Activated T-cell treated with anti-CD3 and anti-CD28 coated beads for 1 hour (primary cell): ENCODE measurements around the gene SCMH1.
"Not testable (repeated sequence)": the region's sequence is repeated elsewhere in the genome, so short reads cannot be mapped to it uniquely, and the experiment has no call there.

ENCODE experiments used
- DNase-seq: peaks from one replicate; pipeline ENCODE4 v3.0.0-alpha.2; 2020; ENCODE audit warnings: low read depth

Gene SCMH1

DNA sequence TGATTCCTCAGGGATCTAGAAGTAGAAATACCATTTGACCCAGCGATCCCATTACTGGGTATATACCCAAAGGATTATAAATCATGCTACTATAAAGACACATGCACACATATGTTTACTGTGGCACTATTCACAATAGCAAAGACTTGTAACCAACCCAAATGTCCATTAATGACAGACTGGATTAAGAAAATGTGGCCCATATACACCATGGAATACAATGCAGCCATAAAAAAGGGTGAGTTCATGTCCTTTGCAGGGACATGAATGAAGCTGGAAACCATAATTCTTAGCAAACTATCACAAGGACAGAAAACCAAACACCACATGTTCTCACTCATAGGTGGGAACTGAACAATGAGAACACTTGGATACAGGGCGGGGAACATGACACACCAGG lies 30.5 kb downstream of the SCMH1 start:
- DNase-seq = not testable (repeated sequence)

DNA sequence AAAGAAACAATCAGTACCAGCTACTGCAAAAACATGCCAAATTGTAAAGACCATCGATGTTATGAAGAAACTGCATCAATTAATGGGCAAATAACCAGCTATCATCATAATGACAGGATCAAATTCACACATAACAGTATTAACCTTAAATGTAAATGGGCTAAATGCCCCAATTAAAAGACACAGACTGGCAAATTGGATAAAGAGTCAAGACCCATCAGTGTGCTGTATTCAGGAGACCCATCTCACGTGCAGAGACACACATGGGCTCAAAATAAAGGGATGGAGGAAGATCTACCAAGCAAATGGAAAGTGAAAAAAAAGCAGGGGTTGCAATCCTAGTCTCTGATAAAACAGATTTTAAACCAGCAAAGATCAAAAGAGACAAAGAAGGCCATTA lies 35.1 kb downstream of the SCMH1 start:
- not testable (repeated sequence) for DNase-seq

DNA sequence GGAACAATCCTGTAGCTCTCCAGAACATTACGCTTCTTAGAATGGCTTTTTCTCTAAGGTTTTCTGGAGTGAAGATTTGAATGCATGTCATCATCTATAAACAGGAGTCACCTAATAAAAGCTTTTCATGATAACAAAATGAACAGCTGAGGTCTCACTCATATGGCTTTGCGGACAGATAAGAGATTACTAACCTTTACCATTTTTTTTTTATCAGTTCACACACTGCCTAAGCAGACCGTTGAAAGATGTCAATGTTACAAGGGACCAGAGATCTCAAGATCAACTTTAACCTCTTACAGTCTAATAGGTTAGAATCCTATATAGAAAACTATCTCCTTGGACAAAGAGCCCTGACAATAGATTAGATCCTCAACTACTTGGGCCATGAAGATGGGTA lies 41.4 kb downstream of the SCMH1 start:
- no peak for DNase-seq

DNA sequence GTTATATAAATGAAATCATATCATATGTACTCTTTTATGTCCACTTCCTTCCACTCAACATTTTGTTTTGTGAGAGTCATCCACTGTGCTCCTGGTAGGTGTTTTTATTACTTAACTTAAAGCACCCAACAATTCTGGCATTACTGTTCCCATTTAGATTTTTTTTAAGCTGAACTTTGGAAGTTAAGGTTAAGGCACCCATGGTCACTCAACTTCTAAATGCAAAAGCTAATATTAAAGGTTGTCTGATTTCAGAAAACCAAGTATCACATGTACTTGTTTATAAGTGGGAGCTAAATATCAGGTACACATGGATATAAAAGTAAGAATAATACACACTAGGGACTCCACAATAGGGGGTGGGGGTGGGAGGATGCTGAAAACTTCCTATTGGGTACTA lies 42.7 kb downstream of the SCMH1 start:
- DNase-seq = no peak

DNA sequence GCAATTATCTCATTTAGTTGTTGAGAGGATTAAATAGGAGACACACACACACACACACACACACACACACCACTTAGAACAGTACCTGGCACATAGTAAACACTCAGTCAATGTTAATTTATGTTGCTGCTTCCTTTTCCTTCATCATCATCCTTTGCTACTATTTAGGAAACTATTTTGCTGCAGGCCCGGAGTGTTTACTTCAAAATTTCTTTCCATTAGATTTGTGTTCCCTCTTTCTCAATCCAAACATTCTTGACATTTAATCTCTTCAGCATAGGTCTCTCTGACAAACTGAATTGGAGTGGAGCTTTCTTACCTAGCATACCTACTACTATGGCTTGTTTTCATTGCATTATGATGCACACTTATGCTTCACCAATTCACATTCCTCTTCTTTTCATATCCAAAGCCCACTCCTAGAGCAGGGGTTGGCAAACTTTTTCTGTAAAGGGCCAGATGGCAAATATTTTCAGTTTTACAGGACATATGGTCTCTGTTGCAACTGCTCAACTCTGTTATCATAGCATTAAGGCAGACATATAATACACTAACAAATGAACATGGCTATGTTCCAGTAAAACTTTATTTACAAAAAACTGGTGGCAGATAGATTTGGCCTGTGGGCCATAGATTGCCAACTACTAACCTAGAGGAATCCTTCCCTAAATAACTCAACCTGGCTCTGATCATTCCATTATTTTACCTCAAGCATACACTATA lies 49.5 kb downstream of the SCMH1 start:
- DNase-seq = no peak

DNA sequence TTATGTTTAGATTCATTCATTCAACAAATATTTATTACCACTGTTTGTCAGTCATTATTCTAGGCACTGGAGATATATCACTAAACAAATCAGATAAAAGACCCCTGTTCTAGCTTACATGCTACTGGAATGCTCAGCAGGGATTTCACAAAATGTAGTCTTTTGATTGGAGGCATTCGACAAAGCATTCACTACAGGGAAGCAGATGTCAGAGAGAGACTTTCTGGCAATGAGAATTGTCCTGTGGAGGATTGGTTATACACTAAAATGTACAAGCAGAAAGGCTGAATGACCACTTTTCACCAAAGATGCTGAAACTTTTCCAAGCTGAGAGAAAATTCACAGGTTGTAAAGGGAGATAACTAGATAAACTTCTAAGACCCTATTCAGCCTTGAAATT lies 57.7 kb downstream of the SCMH1 start:
- no peak for DNase-seq

DNA sequence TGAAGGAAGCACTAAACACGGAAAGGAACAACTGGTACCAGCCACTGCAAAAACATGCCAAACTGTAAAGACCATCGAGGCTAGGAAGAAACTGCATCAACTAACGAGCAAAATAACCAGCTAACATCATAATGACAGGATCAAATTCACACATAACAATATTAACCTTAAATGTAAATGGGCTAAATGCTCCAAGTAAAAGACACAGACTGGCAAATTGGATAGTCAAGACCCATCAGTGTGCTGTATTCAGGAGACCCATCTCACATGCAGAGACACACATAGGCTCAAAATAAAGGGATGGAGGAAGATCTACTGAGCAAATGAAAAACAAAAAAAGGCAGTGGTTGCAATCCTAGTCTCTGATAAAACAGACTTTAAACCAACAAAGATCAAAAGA lies 63.9 kb downstream of the SCMH1 start:
- not testable (repeated sequence) for DNase-seq

DNA sequence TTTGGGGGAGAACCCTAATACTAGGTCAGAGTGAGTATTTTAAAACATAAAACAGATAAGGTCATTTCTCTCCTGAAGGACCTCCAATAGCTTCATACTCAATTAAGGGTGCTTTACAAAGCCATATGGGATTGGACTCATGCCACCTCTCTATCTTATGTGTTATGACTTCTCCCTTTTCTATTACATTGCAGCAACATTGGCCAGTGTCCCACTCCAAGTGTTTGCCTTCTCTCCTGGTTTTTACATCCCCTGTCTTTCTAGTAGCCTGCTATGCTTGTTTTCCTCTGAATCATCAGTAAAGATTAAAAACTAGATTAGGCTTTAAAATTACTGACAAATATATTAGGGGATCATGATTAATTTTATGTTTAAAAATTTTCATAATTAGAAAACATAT lies 66.6 kb downstream of the SCMH1 start:
- DNase-seq = no peak

DNA sequence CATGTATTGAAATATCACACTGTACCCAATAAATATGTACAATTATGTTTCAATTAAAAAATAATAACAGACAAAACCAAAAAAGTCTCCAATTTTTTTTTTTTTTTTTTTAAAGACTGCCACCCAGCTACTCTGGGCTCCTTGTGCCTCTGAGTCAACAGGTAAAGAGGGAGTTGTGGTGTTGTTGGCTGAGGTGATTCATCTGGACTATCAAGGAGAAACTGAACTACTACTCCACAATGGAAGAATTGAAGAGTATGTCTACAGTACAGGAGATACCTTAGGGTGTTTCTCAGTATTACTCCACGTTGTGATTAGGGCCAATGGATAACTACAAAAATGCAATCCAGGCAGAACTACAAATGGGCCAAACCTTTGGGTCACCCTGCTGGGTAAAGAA lies 67.9 kb downstream of the SCMH1 start:
- no peak for DNase-seq

DNA sequence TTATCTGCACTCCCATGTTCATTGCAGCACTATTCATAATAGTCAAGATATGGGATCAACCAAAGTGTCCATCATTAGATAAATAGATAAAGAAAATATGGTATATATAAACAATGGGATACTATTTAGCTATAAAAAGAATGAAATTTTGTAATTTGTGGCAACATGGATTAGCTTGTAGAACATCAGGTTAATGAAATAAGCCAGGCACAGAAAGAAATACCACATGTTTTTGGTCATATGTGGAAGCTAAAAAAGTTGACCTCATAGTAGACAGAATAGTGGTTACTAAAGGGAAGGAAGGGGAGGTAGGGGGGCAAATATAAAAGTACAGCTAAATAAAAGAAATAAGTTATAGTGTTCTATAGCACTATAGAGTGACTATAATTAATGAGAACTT lies 68.5 kb downstream of the SCMH1 start:
- DNase-seq = no peak

DNA sequence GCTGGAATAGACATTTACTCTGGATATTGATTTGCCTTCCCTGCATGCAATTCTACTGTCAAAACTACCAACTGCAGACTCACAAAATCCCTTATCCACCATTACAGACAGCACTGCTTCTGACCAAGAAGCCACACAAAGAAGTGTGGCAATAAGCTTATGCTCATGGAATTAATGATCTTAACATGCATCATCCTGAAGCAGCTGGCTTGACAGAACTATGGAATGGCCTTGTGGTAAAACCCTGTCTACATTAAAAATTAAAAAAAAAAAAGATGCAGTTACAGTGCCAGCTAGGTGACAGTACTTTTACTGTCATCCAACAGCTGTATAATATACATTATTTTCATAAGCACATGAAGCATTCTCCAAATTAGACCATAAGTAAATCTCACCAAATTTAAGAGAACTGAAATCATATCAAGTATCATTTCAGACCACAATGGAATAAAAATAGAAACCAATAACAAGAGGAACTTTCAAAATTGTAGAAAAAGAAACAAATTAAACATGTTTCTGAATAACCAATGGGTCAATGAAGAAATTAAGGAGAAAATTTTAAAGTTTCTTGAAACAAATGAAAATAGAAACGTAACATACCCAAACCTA lies 70.7 kb downstream of the SCMH1 start:
- no peak for DNase-seq

DNA sequence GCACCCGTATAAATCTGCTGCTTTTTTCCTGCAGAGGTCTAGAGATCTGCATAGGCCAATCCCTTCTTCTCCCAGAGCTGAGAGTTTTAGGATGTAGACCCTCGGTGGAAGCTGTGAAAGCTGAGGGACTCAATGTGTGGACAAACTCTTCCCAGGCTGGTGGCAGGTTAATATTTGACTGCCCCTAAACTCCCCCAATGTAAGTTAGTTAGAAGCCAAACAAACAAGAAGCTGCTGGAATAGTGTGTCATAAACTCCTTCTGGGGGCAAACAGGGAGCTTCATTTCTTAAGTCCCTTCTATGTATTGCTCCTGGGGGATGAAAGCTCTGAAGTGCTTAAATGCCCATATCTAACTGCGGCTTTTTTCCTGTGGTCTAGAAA lies 72.3 kb downstream of the SCMH1 start:
- DNase-seq = no peak

DNA sequence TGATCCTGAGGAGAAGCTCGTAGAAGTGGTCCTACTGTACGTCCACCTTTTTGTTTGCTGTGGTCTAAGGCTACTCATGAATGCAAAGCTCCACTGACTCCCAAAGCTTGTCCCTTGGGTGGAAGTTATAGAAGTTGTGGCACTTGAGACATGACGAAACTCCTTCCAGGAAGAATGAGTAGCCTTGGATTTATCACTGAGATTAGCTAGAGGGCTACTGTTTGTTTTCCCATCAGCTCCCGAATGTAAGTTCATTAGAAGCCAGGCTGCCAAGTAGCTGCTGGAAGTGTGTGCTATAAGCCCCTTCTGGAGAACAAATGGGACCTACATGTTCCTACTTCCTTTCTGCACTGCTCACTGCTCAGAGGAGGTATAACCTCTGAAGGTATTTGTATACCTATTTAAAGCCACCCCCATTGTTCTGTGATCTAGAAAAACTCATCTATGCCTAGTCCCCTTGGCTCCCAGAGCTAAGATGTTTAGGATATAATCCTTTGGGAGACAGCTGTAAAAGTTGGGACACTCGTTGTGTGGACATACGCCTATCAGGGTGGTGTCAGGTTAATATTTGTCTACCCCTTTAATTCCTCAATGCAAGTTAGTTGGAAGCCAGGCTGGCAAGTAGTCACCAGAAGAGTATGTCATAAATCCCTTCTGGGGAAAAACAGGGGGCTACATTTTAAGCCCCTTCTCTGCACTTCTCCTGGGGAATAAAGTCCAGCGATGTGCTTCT lies 72.9 kb downstream of the SCMH1 start:
- DNase-seq = no peak

DNA sequence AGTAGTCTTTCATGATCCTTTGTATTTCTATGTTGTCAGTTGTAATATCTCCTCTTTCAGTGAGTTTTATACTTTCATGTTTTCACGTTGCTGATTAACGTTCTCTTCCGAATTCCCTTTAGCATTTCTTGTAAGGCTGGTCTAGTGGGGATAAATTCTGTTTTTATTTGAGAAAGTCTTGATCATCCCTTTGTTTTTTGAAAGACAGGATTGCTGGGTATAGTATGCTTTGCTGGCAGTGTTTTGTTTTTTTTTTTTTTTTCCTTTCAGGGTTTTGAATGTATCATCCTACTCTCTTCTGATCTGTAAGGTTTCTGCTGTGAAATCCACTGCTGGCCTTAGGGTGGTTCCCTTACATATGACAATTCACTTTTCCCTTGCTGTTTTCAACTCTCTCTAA lies 74.4 kb downstream of the SCMH1 start:
- no peak for DNase-seq

DNA sequence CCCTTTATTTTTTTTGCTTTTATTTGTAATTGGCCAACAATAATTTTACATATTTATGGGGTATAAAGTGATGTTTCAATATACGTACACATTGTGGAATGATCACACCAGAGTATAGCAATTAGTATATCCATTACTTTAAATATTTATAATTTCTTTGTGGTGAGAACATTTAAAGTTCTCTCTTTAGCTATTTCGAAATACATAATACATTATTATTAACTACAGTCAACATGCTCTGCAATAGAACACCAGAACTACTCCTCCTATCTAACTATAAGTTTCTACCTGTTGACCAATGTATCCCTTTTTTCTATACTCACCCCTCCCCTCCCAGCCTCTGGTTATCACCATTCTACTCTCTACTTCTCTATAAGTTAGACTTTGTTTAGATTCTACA lies 77.4 kb downstream of the SCMH1 start:
- no peak for DNase-seq

DNA sequence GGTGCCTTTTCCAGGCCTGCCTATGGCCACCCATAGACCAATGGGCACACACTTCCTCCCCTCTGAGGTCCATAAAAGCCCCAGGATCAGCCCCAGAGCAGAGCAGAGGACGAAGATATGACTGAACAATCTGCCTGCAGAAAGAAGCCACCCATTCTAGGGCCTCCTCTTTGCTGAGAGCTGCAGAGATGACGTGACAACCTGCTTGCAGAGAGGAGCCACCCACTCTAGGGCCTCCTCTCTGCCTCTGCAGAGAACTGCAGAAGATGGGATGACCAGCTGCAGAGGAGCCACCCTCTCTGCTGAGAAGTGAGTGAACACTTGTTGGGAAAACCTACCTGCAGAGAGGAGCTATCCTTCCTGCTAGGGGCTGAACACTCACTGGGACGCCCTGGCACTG lies 79.7 kb downstream of the SCMH1 start:
- no peak for DNase-seq

DNA sequence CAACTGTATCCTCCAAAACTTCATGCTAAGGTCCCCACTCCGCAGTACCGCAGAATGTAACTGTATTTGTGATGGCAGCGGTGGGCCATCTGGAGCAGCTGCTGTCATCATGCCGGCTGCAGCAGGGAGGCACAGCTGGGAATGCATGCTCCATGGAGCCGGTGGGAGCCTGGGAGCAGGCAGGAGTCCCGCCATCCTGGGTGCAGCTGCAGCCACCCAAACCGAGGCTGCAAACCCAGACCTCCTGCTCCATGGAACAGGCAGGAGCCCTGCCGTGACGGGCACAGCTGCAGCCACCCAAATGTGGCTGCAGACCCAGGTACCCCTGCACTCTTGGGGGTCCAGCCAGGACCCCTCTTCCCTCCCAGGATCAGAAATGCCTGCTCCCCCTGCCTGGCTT lies 80.3 kb downstream of the SCMH1 start:
- no peak for DNase-seq

DNA sequence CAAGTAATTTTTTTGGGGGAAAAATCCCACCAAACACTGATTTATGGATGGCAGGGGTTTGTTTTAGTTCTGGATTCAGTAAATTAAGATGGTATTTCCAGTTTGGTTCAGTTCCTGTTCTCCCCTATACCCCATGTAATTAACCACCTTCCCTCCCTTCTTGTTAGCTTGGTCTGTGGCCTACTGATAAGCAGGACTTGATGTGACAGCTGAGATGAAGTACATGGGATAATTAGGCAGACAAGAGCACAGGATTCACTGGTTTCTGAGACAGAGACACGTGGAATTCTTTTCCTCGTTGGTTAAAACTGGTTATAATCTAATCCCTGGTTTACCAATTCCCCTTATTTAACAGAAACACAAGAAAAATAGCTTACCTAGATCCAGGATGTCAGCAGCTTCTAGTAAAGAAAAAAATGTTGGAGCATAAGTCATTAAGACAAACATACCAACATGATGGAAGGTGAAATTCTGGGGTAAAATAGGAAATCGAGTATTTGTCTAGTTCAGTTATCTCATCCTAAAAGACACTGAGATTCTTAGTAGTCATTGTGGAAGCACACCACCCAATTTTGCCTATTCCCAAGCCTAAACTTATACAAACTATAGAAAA lies 81.5 kb downstream of the SCMH1 start:
- DNase-seq = no peak

DNA sequence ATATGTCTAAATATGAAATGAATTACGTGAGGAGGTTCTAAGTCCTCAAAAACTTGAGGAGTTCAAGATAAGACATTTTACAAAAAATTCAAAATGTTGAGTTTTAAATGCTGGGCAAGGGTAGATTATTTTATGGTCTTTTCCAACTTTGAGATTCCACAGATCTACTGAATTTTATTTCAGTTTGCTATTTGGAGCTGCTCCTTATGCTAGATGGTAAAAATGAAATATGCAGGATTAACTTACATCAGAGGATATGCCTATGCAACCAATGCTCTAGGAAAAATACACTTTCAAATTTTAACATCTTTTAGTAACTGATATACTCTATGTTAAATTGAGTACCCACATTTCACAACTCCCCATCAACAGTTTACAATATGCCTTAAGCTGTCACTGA lies 83.1 kb downstream of the SCMH1 start:
- no peak for DNase-seq

DNA sequence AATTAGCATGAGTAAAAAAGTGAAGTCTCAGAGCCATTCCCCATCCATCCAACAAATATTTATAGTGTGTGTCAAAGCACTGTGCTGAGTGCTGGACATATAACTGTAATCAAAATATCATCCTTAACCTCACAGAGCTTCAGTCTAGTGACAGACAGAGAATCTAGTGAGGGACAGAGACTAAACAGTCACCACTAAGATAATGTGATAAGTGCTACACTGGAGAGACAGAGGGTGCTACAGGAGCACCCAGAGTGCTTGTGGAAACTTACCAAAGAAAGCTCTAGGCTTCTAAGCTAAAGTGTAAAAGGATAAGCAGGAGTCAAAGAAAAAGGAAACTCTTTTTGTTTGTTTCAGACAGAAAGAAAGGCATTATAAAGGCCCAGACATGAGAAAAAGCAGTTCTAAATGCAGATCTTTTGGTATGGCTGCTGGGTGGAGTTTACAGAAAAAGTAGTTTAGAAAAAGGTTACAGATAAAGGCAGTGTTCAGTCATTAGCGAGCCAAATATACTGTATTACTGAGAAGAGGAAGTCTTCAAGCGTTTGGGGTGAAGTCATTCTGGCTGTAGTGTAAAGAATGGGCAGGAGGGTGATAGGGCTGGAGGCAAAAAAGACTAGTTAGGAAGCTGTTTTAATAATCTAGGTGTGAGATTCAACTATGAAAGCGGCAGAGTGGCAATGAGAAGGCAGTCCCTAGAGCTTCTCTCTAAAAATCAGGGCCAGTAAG lies 83.8 kb downstream of the SCMH1 start:
- DNase-seq = no peak

DNA sequence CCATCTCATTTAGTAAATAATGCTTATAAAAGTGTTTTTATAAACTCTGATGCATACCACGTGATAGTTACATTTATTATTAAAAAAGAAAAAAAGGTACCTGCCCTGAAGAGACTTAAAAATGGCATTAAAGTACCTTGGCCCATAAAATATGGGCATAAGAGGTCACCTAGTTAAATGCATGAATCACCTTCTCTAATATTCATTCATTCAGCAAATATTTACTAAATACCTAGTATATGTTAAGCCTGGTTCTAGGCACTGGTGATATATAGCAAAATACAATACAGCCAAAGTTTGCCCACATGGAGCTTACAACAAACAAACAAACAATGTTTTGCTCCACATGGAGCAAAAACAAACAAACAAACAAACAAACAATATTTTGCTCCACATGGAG lies 87.0 kb downstream of the SCMH1 start:
- no peak for DNase-seq

DNA sequence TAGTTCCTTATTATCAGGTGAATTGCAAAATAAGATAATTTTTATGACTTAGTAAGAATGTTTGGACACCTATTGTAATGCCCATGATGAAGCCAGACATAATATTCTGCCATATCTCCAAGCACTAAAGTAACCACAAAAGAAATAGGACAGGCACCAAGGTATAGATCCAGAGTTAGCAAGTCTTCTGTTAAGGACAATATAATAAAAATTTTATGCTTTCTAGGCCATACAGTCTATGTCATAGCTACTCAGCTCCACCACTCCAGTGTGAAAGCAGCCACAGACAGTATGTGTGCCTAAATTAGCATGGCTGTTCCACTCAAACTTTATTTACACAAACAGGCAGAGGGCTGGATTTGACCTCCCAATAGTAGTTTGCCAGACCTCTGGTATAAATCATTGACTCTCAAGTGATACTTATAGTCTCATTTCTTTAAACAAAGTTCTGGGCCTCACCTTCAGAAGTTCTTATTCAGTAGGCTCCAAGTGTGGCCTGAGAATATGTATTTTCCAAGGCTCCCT lies 88.3 kb downstream of the SCMH1 start:
- DNase-seq = no peak
